Measurements from ENCODE around the gene ATP11A. TPM values are rescaled to one million over a fixed set of nuclear protein-coding genes. Genes with fewer than 3 reads are reported as not detected.

The ATP11A gene
- total RNA-seq, 1 donor from 2014 or later: 281 TPM

GRCh38 chr13:112825071-112825470, 135.2 kb downstream of the ATP11A start:
- Histone ChIP-seq H3K27ac (no peak overlapping the region), H3K9me3 (no peaks in the 10 kb centered on the region), H3K4me1 (no peaks in the 10 kb centered on the region), H3K36me3 (peaks cover 90% of the 10 kb centered on the region), H3K27me3 (ENCODE audit: low read depth) (no peaks in the 10 kb centered on the region), H3K4me3 (no peak overlapping the region)
- no peak for ATAC-seq
- intact Hi-C loops (cut with DNase I): no loop called here
- DNase-seq: no peak
- no peak for TF ChIP-seq CTCF (IDR thresholded peaks at IDR 0.05)

GRCh38 chr13:112825875-112826274, 136.0 kb downstream of the ATP11A start:
- H3K4me1 ChIP-seq: no peaks in the 10 kb centered on the region
- H3K36me3 ChIP-seq: peaks cover 83% of the 10 kb centered on the region
- intact Hi-C loops (cut with DNase I): no loop called here
- ATAC-seq (peak in 1 of 2 donors; percentile 25), DNase-seq (no peak)
- TF ChIP-seq CTCF (IDR thresholded peaks at IDR 0.05): no peak
- H3K9me3 ChIP-seq: no peaks in the 10 kb centered on the region
- no peak overlapping the region for H3K27ac ChIP-seq
- H3K4me3 ChIP-seq: no peak overlapping the region
- no peaks in the 10 kb centered on the region for H3K27me3 ChIP-seq (ENCODE audit: low read depth)

- DNase-seq: no peak
- peaks cover 83% of the 10 kb centered on the region for H3K36me3 ChIP-seq
- TF ChIP-seq CTCF (IDR thresholded peaks at IDR 0.05): no peak
Measured at GRCh38 chr13:112826565-112826964, 136.7 kb downstream of the ATP11A start.

GRCh38 chr13:112828082-112828699, 138.4 kb downstream of the ATP11A start:
- no peak overlapping the region for H3K27ac ChIP-seq
- no peaks in the 10 kb centered on the region for H3K9me3 ChIP-seq
- no peak for DNase-seq
- H3K27me3 ChIP-seq (ENCODE audit: low read depth): no peaks in the 10 kb centered on the region
- ATAC-seq: peak; percentile 6 to 8
- H3K4me1 ChIP-seq: no peaks in the 10 kb centered on the region
- H3K4me3 ChIP-seq: no peak overlapping the region
- H3K36me3 ChIP-seq: peaks cover 83% of the 10 kb centered on the region
- intact Hi-C loops (cut with DNase I): no loop called here
- TF ChIP-seq CTCF (IDR thresholded peaks at IDR 0.05): no peak

More at GRCh38 chr13:112826565-112826964, 136.7 kb downstream of the ATP11A start:
- Histone ChIP-seq H3K27me3 (ENCODE audit: low read depth) (no peaks in the 10 kb centered on the region), H3K4me1 (no peaks in the 10 kb centered on the region), H3K9me3 (no peaks in the 10 kb centered on the region), H3K4me3 (no peak overlapping the region), H3K27ac (no peak overlapping the region)
- ATAC-seq: no peak
- intact Hi-C loops (cut with DNase I): no loop called here

GRCh38 chr13:112828756-112829155, 138.9 kb downstream of the ATP11A start:
- peaks cover 83% of the 10 kb centered on the region for H3K36me3 ChIP-seq
- no peak overlapping the region for H3K27ac ChIP-seq
- no peak for ATAC-seq
- H3K4me1 ChIP-seq: no peaks in the 10 kb centered on the region
- H3K9me3 ChIP-seq: no peaks in the 10 kb centered on the region
- DNase-seq: no peak
- TF ChIP-seq CTCF (IDR thresholded peaks at IDR 0.05): no peak
- intact Hi-C loops (cut with DNase I): no loop called here
- H3K4me3 ChIP-seq: no peak overlapping the region
- H3K27me3 ChIP-seq (ENCODE audit: low read depth): no peaks in the 10 kb centered on the region

All from lower lobe of right lung (tissue), 2 donors.